ENCODE data around the gene GSG1.
"Not testable (repeated sequence)": the region's sequence is repeated elsewhere in the genome, so short reads cannot be mapped to it uniquely, and the experiment has no call there.

The GSG1 gene

GRCh38 chr12:13049816-13050215 lies 53.7 kb downstream of the GSG1 start:
- DNase-seq: no peak

- DNase-seq: no peak
Observed at GRCh38 chr12:13046964-13047363, 56.5 kb downstream of the GSG1 start.

- DNase-seq: no peak
Observed at GRCh38 chr12:13045816-13046215, 57.7 kb downstream of the GSG1 start.

- DNase-seq: no peak
Observed at GRCh38 chr12:13044906-13045299, 58.6 kb downstream of the GSG1 start.

- DNase-seq: no peak
Observed at GRCh38 chr12:13044002-13044905, 59.2 kb downstream of the GSG1 start, which contains the start of gene FAM234B. TSS of gene FAM234B (plus strand) at chr12:13044381. CDS start at chr12:13044404, 23 bp downstream.

- no peak for DNase-seq
Observed at GRCh38 chr12:13042666-13043230, 60.7 kb downstream of the GSG1 start.

- DNase-seq: no peak
Observed at GRCh38 chr12:13041224-13041623, 62.2 kb downstream of the GSG1 start.

- DNase-seq: no peak
Observed at GRCh38 chr12:13039328-13039956, 64.0 kb downstream of the GSG1 start.

GRCh38 chr12:13038491-13039161 lies 64.8 kb downstream of the GSG1 start:
- DNase-seq: no peak

GRCh38 chr12:13036881-13037280 lies 66.6 kb downstream of the GSG1 start:
- DNase-seq: no peak

GRCh38 chr12:13035335-13035734 lies 68.1 kb downstream of the GSG1 start:
- not testable (repeated sequence) for DNase-seq

Measured in NCI-H510A (cell line).